GM23338 (cell line): ENCODE measurements around the gene NRP2. TPM values are rescaled to one million over a fixed set of nuclear protein-coding genes. Genes with fewer than 3 reads are reported as not detected.

ENCODE experiments used
- ATAC-seq: fragments of 200-7000 bp; cut with Tn5 transposase; 3 replicates; pipeline ENCODE4 v1.9.1; 2020
- DNase-seq: peaks from one replicate; pipeline ENCODE4 v3.0.0-alpha.2; 2015; ENCODE audit warnings: low spot score
- H2AFZ ChIP-seq: fragments of 200-600 bp; sonication (generic); 2 replicates; pipeline ENCODE4 v1.8.0; 2016; ENCODE audit warnings: antibody characterized with exemption, mild to moderate bottlenecking, moderate library complexity
- H3F3A ChIP-seq: fragments of 200-600 bp; sonication (generic); replicated peaks from 2 replicates; pipeline ENCODE4 v1.8.0; 2017; ENCODE audit warnings: antibody characterized with exemption, mixed run types, low read depth
- H3K27ac ChIP-seq: fragments of 200-600 bp; sonication (generic); 2 replicates; pipeline ENCODE4 v1.6.1; 2016; ENCODE audit warnings: low read depth
- H3K27me3 ChIP-seq: fragments of 200-600 bp; sonication (generic); 2 replicates; pipeline ENCODE4 v1.8.0; 2016; ENCODE audit warnings: mild to moderate bottlenecking, mixed run types, moderate library complexity; ENCODE audit not compliant: insufficient read depth
- H3K36me3 ChIP-seq: fragments of 200-600 bp; sonication (generic); 2 replicates; pipeline ENCODE4 v1.8.0; 2016; ENCODE audit warnings: mild to moderate bottlenecking; ENCODE audit not compliant: insufficient read depth
- H3K4me1 ChIP-seq: fragments of 200-600 bp; sonication (generic); 2 replicates; pipeline ENCODE4 v1.8.0; 2016; ENCODE audit warnings: mild to moderate bottlenecking, moderate library complexity; ENCODE audit not compliant: insufficient read depth
- H3K4me2 ChIP-seq: fragments of 200-600 bp; sonication (generic); 2 replicates; pipeline ENCODE4 v1.7.1; 2017; ENCODE audit warnings: mixed run types
- H3K4me3 ChIP-seq: fragments of 200-600 bp; sonication (generic); 2 replicates; pipeline ENCODE4 v1.6.1; 2016; ENCODE audit warnings: mixed run types
- H3K79me2 ChIP-seq: fragments of 200-600 bp; sonication (generic); replicated peaks from 2 replicates; pipeline ENCODE4 v1.8.0; 2017; ENCODE audit warnings: mild to moderate bottlenecking; ENCODE audit not compliant: insufficient read depth
- H3K9me2 ChIP-seq: fragments of 200-600 bp; sonication (generic); 2 replicates; pipeline ENCODE4 v1.8.0; 2017; ENCODE audit not compliant: insufficient read depth
- H4K20me1 ChIP-seq: fragments of 200-600 bp; sonication (generic); replicated peaks from 2 replicates; pipeline ENCODE4 v1.8.0; 2017; ENCODE audit warnings: mild to moderate bottlenecking; ENCODE audit not compliant: insufficient read depth
- H3K27ac Mint-ChIP-seq: 2 replicates; pipeline ENCODE4 v1.8.0; 2020; ENCODE audit warnings: inconsistent platforms, mild to moderate bottlenecking, moderate library complexity, mixed read lengths
- H3K27me3 Mint-ChIP-seq: 3 replicates; pipeline ENCODE4 v1.8.0; 2022; ENCODE audit warnings: low read depth, mild to moderate bottlenecking, moderate library complexity, mixed read lengths, inconsistent platforms; ENCODE audit not compliant: insufficient read depth, poor library complexity
- H3K36me3 Mint-ChIP-seq: 3 replicates; pipeline ENCODE4 v1.8.0; 2021; ENCODE audit warnings: low read depth, mild to moderate bottlenecking, inconsistent platforms, moderate library complexity, mixed read lengths
- H3K4me1 Mint-ChIP-seq: 3 replicates; pipeline ENCODE4 v1.8.0; 2020; ENCODE audit warnings: mild to moderate bottlenecking, inconsistent platforms, mixed read lengths
- H3K4me3 Mint-ChIP-seq: 3 replicates; pipeline ENCODE4 v1.8.0; 2021; ENCODE audit warnings: moderate library complexity, mild to moderate bottlenecking, inconsistent platforms, mixed read lengths
- H3K9me3 Mint-ChIP-seq: 3 replicates; pipeline ENCODE4 v1.8.0; 2020; ENCODE audit warnings: moderate library complexity, mild to moderate bottlenecking, inconsistent platforms, mixed read lengths
- CREB1 ChIP-seq: fragments of 250-450 bp; sonication (Bioruptor Pico); IDR thresholded peaks from 2 replicates; pipeline ENCODE4 v1.5.0; 2020; ENCODE audit warnings: low read depth, mild to moderate bottlenecking, moderate library complexity
- ETS1 ChIP-seq: IDR thresholded peaks from 2 replicates; pipeline ENCODE4 v1.6.1; 2016; ENCODE audit warnings: antibody characterized with exemption
- REST ChIP-seq: IDR thresholded peaks from one replicate; pipeline ENCODE4 v1.6.1; 2018; ENCODE audit warnings: antibody characterized with exemption; ENCODE audit not compliant: unreplicated experiment
- ZNF114 ChIP-seq: fragments of 250-450 bp; sonication (Bioruptor Pico); IDR thresholded peaks from 2 replicates; pipeline ENCODE4 v1.5.0; 2020; ENCODE audit warnings: mild to moderate bottlenecking, moderate library complexity
- ZNF331 ChIP-seq: fragments of 250-450 bp; sonication (Bioruptor Pico); IDR thresholded peaks from 2 replicates; pipeline ENCODE4 v1.5.0; 2020; ENCODE audit warnings: low read depth, mild to moderate bottlenecking, moderate library complexity
- ZNF462 ChIP-seq: fragments of 250-450 bp; sonication (Bioruptor Pico); IDR thresholded peaks from 2 replicates; pipeline ENCODE4 v1.5.0; 2020; ENCODE audit warnings: mild to moderate bottlenecking, moderate library complexity
- polyA plus RNA-seq: library from polyadenylated mRNA; unstranded; fragments of >200 nt; fragmentation: Nextera tagmentation; extraction: Ambion mirVana; gene quantifications from 2 replicates; pipeline ENCODE4 v1.2.1, GENCODE V29; 2016
- total RNA-seq: library from RNA; depleted of rRNA; stranded (reverse); fragments of >200 nt; shearing (Covaris generic); gene quantifications from 2 replicates; pipeline ENCODE4 v1.2.3, GENCODE V29; 2014
- TF ChIP-seq, protein P1 (sequence below), 2 experiments: fragments of 200-600 bp in 1 of 2; sonication (generic) in 1 of 2; conservative IDR thresholded peaks; 2 replicates each; pipeline versions ENCODE4 v1.5.1 to v1.6.1; 2016 to 2017; ENCODE audit warnings: antibody characterized with exemption in 2 of 2, low read depth in 2 of 2, mild to moderate bottlenecking in 2 of 2, moderate library complexity in 1 of 2

Gene NRP2
- total and polyA plus RNA-seq, 2 experiments from 2014 or later: 18.4 to 22.0 TPM

DNA sequence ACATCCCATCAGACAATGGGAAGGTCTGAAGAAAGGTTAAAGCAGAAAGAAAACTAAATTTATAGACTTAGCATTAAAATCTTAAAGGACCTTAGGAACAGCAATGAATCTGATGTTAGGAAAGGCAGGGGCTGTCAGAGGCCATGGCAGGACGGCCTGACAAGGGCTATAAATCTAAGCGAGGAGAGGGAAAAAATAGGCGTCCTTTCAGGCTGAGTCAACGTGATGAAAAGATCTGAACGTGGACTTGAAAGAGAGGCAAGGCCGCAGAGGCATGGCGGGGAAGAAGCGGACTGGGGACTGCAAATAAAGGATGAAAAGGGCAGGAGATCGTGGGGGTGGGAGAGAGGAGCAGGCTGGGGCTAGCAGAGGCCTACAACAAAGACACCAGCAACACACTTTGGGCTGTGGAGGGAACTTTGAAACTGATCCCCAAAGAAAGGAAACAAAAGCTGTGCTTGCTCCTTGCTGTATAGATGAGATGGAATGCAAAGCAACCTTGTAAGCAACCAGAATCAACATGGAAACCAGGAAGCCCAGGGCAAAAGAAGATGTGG is 145.6 kb downstream of the NRP2 start:
- DNase-seq: no peak
- Histone ChIP-seq H4K20me1 (no peaks in the 10 kb centered on the region), H3K27me3 (no peaks in the 10 kb centered on the region), H3K27ac (no peak overlapping the region), H3K4me2 (no peak overlapping the region), H3F3A (no peaks in the 10 kb centered on the region), H3K36me3 (no peaks in the 10 kb centered on the region), H3K4me3 (no peak overlapping the region), H3K4me1 (no peaks in the 10 kb centered on the region; the same call in 1 of the 2 replicates), H3K79me2 (no peaks in the 10 kb centered on the region), H2AFZ (peak overlapping the region; percentile 98), H3K9me2 (peaks cover 10% of the 10 kb centered on the region; the same call in 1 of the 2 replicates)
- peak; percentile 54 for ATAC-seq
- H3K36me3 Mint-ChIP-seq: peaks cover 3% of the 10 kb centered on the region; the same call in 1 of the 3 replicates
- H3K4me3 Mint-ChIP-seq: no peak overlapping the region
- peaks cover 10% of the 10 kb centered on the region for H3K4me1 Mint-ChIP-seq
- no peaks in the 10 kb centered on the region; the same call in 2 of the 3 replicates for H3K9me3 Mint-ChIP-seq
- H3K27ac Mint-ChIP-seq: no peak overlapping the region
- TF ChIP-seq CREB1 (CRISPR knock-in tag) (no peak), REST (no peak), ZNF462 (CRISPR knock-in tag) (no peak), ZNF114 (CRISPR knock-in tag) (no peak), ETS1 (no peak), ZNF331 (CRISPR knock-in tag) (no peak)
- TF ChIP-seq, protein P1, sequence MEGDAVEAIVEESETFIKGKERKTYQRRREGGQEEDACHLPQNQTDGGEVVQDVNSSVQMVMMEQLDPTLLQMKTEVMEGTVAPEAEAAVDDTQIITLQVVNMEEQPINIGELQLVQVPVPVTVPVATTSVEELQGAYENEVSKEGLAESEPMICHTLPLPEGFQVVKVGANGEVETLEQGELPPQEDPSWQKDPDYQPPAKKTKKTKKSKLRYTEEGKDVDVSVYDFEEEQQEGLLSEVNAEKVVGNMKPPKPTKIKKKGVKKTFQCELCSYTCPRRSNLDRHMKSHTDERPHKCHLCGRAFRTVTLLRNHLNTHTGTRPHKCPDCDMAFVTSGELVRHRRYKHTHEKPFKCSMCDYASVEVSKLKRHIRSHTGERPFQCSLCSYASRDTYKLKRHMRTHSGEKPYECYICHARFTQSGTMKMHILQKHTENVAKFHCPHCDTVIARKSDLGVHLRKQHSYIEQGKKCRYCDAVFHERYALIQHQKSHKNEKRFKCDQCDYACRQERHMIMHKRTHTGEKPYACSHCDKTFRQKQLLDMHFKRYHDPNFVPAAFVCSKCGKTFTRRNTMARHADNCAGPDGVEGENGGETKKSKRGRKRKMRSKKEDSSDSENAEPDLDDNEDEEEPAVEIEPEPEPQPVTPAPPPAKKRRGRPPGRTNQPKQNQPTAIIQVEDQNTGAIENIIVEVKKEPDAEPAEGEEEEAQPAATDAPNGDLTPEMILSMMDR (conservative IDR thresholded peaks at IDR 0.05; ENCODE audit: low read depth in 2 of 2): no peak
- no peaks in the 10 kb centered on the region for H3K27me3 Mint-ChIP-seq
